GM12878 (cell line): ENCODE data around the gene PMM1. TPM values are rescaled to one million over a fixed set of nuclear protein-coding genes. Genes with fewer than 3 reads are reported as not detected.

ENCODE experiments used
- ATAC-seq: fragments of 200-7000 bp; cut with Tn5 transposase; 3 replicates; pipeline ENCODE4 v1.9.1; 2020; ENCODE audit warnings: mild to moderate bottlenecking, moderate library complexity
- BruUV-seq: library from RNA; stranded (reverse); fragments of 400-500 nt; replicated peaks from 2 replicates; lab custom pipeline; 2021; lab: Mats Ljungman, UMichigan
- CTCF ChIA-PET: fragments of 300-600 bp; sonication (Branson Sonifier 250); formaldehyde crosslinking; extraction: SDS; loops from one replicate; lab custom pipeline; 2021; ENCODE audit warnings: inconsistent platforms; lab: Yijun Ruan, JAX
- POLR2A ChIA-PET: fragments of 350-600 bp; formaldehyde crosslinking; extraction: SDS; loops from one replicate; lab custom pipeline; 2021; ENCODE audit warnings: inconsistent platforms; lab: Charles Lee
- RAD21 ChIA-PET: fragments of 300-600 bp; sonication (Branson Sonifier 250); formaldehyde crosslinking; loops from one replicate; lab custom pipeline; 2023; ENCODE audit warnings: antibody characterized with exemption; ENCODE audit not compliant: unreplicated experiment; lab: Charles Lee
- SMC1A ChIA-PET: fragments of 300-600 bp; sonication (Branson Sonifier 250); formaldehyde crosslinking; loops from one replicate; lab custom pipeline; 2023; ENCODE audit not compliant: unreplicated experiment, uncharacterized antibody; lab: Charles Lee
- DNase-seq: peaks from one replicate; pipeline ENCODE4 v3.0.0-alpha.2; 2011; ENCODE audit warnings: low read depth, low spot score
- FAIRE-seq: peaks from 3 replicates; lab custom pipeline; 2011; peaks lifted over from hg19 to GRCh38; lab: Jason Lieb, UNC
- H2AFZ ChIP-seq: 2 replicates; pipeline ENCODE4 v1.6.0; 2011; ENCODE audit warnings: low read depth, low read length, control low read depth; ENCODE audit not compliant: control insufficient read depth
- H3K27ac ChIP-seq: 2 replicates; pipeline ENCODE4 v1.5.1; 2011; ENCODE audit warnings: control low read depth; ENCODE audit not compliant: control insufficient read depth, insufficient read depth
- H3K27me3 ChIP-seq, 2 experiments: replicated peaks in 1 of 2; 2 replicates each; pipeline versions ENCODE4 v1.6.0 to v1.6.1; 2011; ENCODE audit warnings: low read length in 1 of 2; ENCODE audit not compliant: control insufficient read depth in 2 of 2, insufficient read depth in 2 of 2
- H3K36me3 ChIP-seq, 2 experiments: 2 replicates each; pipeline ENCODE4 v1.5.1; 2011; ENCODE audit warnings: low read length in 1 of 2; ENCODE audit not compliant: control insufficient read depth in 2 of 2, insufficient read depth in 2 of 2
- H3K4me1 ChIP-seq: 2 replicates; pipeline ENCODE4 v1.6.1; 2011; ENCODE audit warnings: mild to moderate bottlenecking, low read length, moderate library complexity, mixed read lengths; ENCODE audit not compliant: control insufficient read depth, insufficient read depth
- H3K4me2 ChIP-seq: 2 replicates; pipeline ENCODE4 v1.6.0; 2011; ENCODE audit warnings: control low read depth; ENCODE audit not compliant: control insufficient read depth, insufficient read depth
- H3K4me3 ChIP-seq: fragments of 200-600 bp; sonication (generic); 2 replicates; pipeline ENCODE4 v1.5.1; 2016
- H3K79me2 ChIP-seq: 2 replicates; pipeline ENCODE4 v1.6.0; 2011; ENCODE audit warnings: low read length; ENCODE audit not compliant: control insufficient read depth, insufficient read depth
- H3K9ac ChIP-seq: 2 replicates; pipeline ENCODE4 v1.8.0; 2011; ENCODE audit warnings: low read length, control low read depth, mixed read lengths; ENCODE audit not compliant: control insufficient read depth, insufficient read depth
- H3K9me3 ChIP-seq: replicated peaks from 3 replicates; pipeline ENCODE4 v1.5.1; 2011; ENCODE audit warnings: mild to moderate bottlenecking, low read length; ENCODE audit not compliant: control insufficient read depth, insufficient read depth
- H4K20me1 ChIP-seq: 2 replicates; pipeline ENCODE4 v1.6.0; 2011; ENCODE audit not compliant: control insufficient read depth, insufficient read depth
- BACH1 ChIP-seq: fragments of 450-650 bp; IDR thresholded peaks from 2 replicates; pipeline ENCODE4 v1.6.1; 2017; ENCODE audit warnings: mild to moderate bottlenecking, borderline replicate concordance
- BRCA1 ChIP-seq: IDR thresholded peaks from 2 replicates; pipeline ENCODE4 v1.6.1; 2011; ENCODE audit warnings: low read depth, low read length, improper control_type of control experiment
- CHD4 ChIP-seq: fragments of 200-600 bp; sonication (generic); IDR thresholded peaks from 2 replicates; pipeline ENCODE4 v1.6.1; 2016; ENCODE audit warnings: mild to moderate bottlenecking
- CREM ChIP-seq: IDR thresholded peaks from 2 replicates; pipeline ENCODE4 v1.6.1; 2014; ENCODE audit warnings: antibody characterized with exemption, low read depth
- E2F8 ChIP-seq: fragments of 450-650 bp; IDR thresholded peaks from 2 replicates; pipeline ENCODE4 v1.6.1; 2018; ENCODE audit warnings: mild to moderate bottlenecking, low read depth, moderate library complexity; ENCODE audit not compliant: partially characterized antibody
- EGR1 ChIP-seq, 2 experiments: IDR thresholded peaks; 1 replicate in 1 of 2; 2 replicates in 1 of 2; pipeline ENCODE4 v1.6.1; 2011 to 2012; ENCODE audit warnings: low read depth in 2 of 2, low read length in 2 of 2, borderline replicate concordance in 1 of 2, mild to moderate bottlenecking in 1 of 2, moderate library complexity in 1 of 2
- EP300 ChIP-seq, 2 experiments: fragments of 150-350 bp in 1 of 2; IDR thresholded peaks; 2 replicates each; pipeline ENCODE4 v1.6.1; 2011 to 2012; ENCODE audit warnings: low read depth in 2 of 2, low read length in 2 of 2, borderline replicate concordance in 1 of 2, improper control_type of control experiment in 1 of 2, inconsistent platforms in 1 of 2; ENCODE audit not compliant: control insufficient read depth in 1 of 2
- FOS ChIP-seq: IDR thresholded peaks from 3 replicates; pipeline ENCODE4 v1.6.1; 2011; ENCODE audit warnings: borderline replicate concordance; ENCODE audit not compliant: insufficient read length; ENCODE audit errors: extremely low read depth
- IRF4 ChIP-seq: IDR thresholded peaks from 2 replicates; pipeline ENCODE4 v1.6.1; 2011; ENCODE audit warnings: low read depth, low read length
- MLLT1 ChIP-seq: fragments of 450-650 bp; IDR thresholded peaks from 2 replicates; pipeline ENCODE4 v1.6.1; 2016; ENCODE audit warnings: mild to moderate bottlenecking
- NFIC ChIP-seq: IDR thresholded peaks from 2 replicates; pipeline ENCODE4 v1.6.1; 2012; ENCODE audit warnings: low read depth, mild to moderate bottlenecking, inconsistent platforms, low read length, moderate library complexity
- PML ChIP-seq: IDR thresholded peaks from 2 replicates; pipeline ENCODE4 v1.6.1; 2012; ENCODE audit warnings: low read length, inconsistent platforms
- SMAD1 ChIP-seq: fragments of 450-650 bp; IDR thresholded peaks from 2 replicates; pipeline ENCODE4 v1.6.1; 2018; ENCODE audit warnings: mild to moderate bottlenecking, low read depth; ENCODE audit not compliant: partially characterized antibody
- STAT1 ChIP-seq: fragments of 450-650 bp; conservative IDR thresholded peaks from 2 replicates; pipeline ENCODE4 v1.6.1; 2014; ENCODE audit warnings: antibody characterized with exemption, mild to moderate bottlenecking
- SUPT20H ChIP-seq: IDR thresholded peaks from 2 replicates; pipeline ENCODE4 v1.6.1; 2011; ENCODE audit warnings: low read depth, mild to moderate bottlenecking, low read length, moderate library complexity, borderline replicate concordance; ENCODE audit not compliant: control insufficient read depth
- SUZ12 ChIP-seq: fragments of 200-600 bp; sonication (generic); IDR thresholded peaks from one replicate; pipeline ENCODE4 v1.6.1; 2018; ENCODE audit warnings: antibody characterized with exemption, mild to moderate bottlenecking; ENCODE audit not compliant: unreplicated experiment
- ZSCAN29 ChIP-seq: fragments of 450-650 bp; IDR thresholded peaks from 2 replicates; pipeline ENCODE4 v1.6.1; 2017; ENCODE audit warnings: mild to moderate bottlenecking, moderate library complexity
- WGBS: methylation state at CpG from one replicate; pipeline ENCODE4 v1.1.6; 2016; ENCODE audit warnings: low lambda C conversion rate; ENCODE audit not compliant: insufficient replicate concordance, insufficient coverage; ENCODE audit errors: missing lambda C conversion rate; 5-methylcytosine and 5-hydroxymethylcytosine counted together
- in situ Hi-C: fragments of 300-500 bp; cut with MboI; formaldehyde crosslinking; loops from 9 replicates; pipeline ENCODE4 v1.14.3; 2018; ENCODE audit warnings: mixed read lengths
- intact Hi-C: fragments of 100-400 bp; cut with micrococcal nuclease; formaldehyde crosslinking; loops from one replicate; pipeline ENCODE4 v1.14.2; 2022; ENCODE audit not compliant: unreplicated experiment
- polyA plus RNA-seq, 11 experiments: library from polyadenylated mRNA; depleted of rRNA in 4 of 11; unstranded in 6 of 11; stranded (reverse) in 5 of 11; fragments of >200 nt; fragmentation: Nextera tagmentation in 4 of 11; fragmentation: Illumina TruSeq in 1 of 11; extraction: Ambion mirVana in 4 of 11; extraction: Trizol in 1 of 11; gene quantifications; 1 replicate in 1 of 11; 2 replicates in 10 of 11; pipeline versions ENCODE4 v1.2.1 to v1.2.3, GENCODE V29; 2011 to 2016; ENCODE audit warnings: inconsistent platforms in 2 of 11, missing spikeins in 2 of 11, low read depth in 1 of 11
- total RNA-seq, 4 experiments: library from RNA; depleted of rRNA in 3 of 4; stranded (reverse); fragments of >200 nt in 3 of 4; fragmentation: Illumina TruSeq in 1 of 4; extraction: Trizol in 1 of 4; gene quantifications; 2 replicates each; pipeline versions ENCODE4 v1.2.1 to v1.2.3, GENCODE V29; 2013 to 2021
- TF ChIP-seq, protein P1 (sequence below): IDR thresholded peaks from 2 replicates; pipeline ENCODE4 v1.6.1; 2012; ENCODE audit warnings: low read depth, low read length, improper control_type of control experiment
- TF ChIP-seq, protein P2 (sequence below): IDR thresholded peaks from 2 replicates; pipeline ENCODE4 v1.6.1; 2012; ENCODE audit warnings: low read length, inconsistent platforms

Gene PMM1
- total and polyA plus RNA-seq, 10 of the 15 experiments (the other 5 are each of a cell fraction or from before 2014, with no cell fraction given), result 8.2 to 32.2 (median 16.9) TPM

- TF ChIP-seq ZSCAN29 (no peak), SUPT20H (no peak), CHD4 (no peak), FOS (no peak), PML (no peak), EGR1 (IDR thresholded peaks at IDR 0.05; ENCODE audit: borderline replicate concordance in 1 of 2, low read depth in 2 of 2, low read length in 2 of 2) (no peak), NFIC (no peak)
Observed at GRCh38 chr22:41561335-41561734, 28.3 kb downstream of the PMM1 start (continued).

GRCh38 chr22:41560095-41560471 is 29.6 kb downstream of the PMM1 start:
- DNase-seq, result no peak
- ChIA-PET CTCF (interaction anchor here (0.6 kb wide), 1 partner anchor 27 kb away, joined by 3 read pairs; no protein-coding TSS in a partner anchor), RAD21 (no interaction called here), SMC1A (interaction anchor here (0.6 kb wide), 1 partner anchor 105 kb away, joined by 3 read pairs; no protein-coding TSS in a partner anchor), POLR2A (interaction anchor here (0.6 kb wide), 1 partner anchor 44 kb away, joined by 3 read pairs; no protein-coding TSS in a partner anchor)
- Histone ChIP-seq H3K79me2 (no peaks in the 10 kb centered on the region), H3K9me3 (no peaks in the 10 kb centered on the region), H3K27ac (no peak overlapping the region), H3K4me1 (no peaks in the 10 kb centered on the region; the same call in 1 of the 2 replicates), H3K9ac (no peak overlapping the region), H3K4me2 (no peak overlapping the region), H2AFZ (no peak overlapping the region), H3K27me3 (peaks cover 0 to 5% of the 10 kb centered on the region in 2 experiments; a peak in 3 of 4 replicates), H3K36me3 (no peaks in the 10 kb centered on the region), H3K4me3 (no peak overlapping the region), H4K20me1 (no peaks in the 10 kb centered on the region)
- no peak for FAIRE-seq
- BruUV-seq, result no TSS peak
- in situ Hi-C loops, result no loop called here
- intact Hi-C loops, result no loop called here
- 42% methylated on average over 6 of the region's 6 CpGs for WGBS
- no peak for ATAC-seq
- TF ChIP-seq MLLT1 (no peak), EP300 (IDR thresholded peaks at IDR 0.05; ENCODE audit: borderline replicate concordance in 1 of 2, control insufficient read depth in 1 of 2, low read depth in 2 of 2, low read length in 2 of 2) (no peak), ZSCAN29 (no peak), SUZ12 (no peak), BACH1 (no peak), CREM (no peak), E2F8 (no peak), SMAD1 (no peak), STAT1 (no peak), BRCA1 (no peak), IRF4 (no peak), PML (no peak)
- TF ChIP-seq, protein P1, sequence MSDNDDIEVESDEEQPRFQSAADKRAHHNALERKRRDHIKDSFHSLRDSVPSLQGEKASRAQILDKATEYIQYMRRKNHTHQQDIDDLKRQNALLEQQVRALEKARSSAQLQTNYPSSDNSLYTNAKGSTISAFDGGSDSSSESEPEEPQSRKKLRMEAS, result no peak
- TF ChIP-seq, protein P2, sequence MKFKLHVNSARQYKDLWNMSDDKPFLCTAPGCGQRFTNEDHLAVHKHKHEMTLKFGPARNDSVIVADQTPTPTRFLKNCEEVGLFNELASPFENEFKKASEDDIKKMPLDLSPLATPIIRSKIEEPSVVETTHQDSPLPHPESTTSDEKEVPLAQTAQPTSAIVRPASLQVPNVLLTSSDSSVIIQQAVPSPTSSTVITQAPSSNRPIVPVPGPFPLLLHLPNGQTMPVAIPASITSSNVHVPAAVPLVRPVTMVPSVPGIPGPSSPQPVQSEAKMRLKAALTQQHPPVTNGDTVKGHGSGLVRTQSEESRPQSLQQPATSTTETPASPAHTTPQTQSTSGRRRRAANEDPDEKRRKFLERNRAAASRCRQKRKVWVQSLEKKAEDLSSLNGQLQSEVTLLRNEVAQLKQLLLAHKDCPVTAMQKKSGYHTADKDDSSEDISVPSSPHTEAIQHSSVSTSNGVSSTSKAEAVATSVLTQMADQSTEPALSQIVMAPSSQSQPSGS, result no peak
